GM18520 (cell line): ENCODE data around the gene UBALD2.
"Not testable (repeated sequence)": the region's sequence is repeated elsewhere in the genome, so short reads cannot be mapped to it uniquely, and the experiment has no call there.

ENCODE experiments used
- ATAC-seq: cut with Tn5 transposase; IDR thresholded peaks from one replicate; pipeline ENCODE4 v1.9.1; 2021; ENCODE audit not compliant: unreplicated experiment

UBALD2 gene

DNA sequence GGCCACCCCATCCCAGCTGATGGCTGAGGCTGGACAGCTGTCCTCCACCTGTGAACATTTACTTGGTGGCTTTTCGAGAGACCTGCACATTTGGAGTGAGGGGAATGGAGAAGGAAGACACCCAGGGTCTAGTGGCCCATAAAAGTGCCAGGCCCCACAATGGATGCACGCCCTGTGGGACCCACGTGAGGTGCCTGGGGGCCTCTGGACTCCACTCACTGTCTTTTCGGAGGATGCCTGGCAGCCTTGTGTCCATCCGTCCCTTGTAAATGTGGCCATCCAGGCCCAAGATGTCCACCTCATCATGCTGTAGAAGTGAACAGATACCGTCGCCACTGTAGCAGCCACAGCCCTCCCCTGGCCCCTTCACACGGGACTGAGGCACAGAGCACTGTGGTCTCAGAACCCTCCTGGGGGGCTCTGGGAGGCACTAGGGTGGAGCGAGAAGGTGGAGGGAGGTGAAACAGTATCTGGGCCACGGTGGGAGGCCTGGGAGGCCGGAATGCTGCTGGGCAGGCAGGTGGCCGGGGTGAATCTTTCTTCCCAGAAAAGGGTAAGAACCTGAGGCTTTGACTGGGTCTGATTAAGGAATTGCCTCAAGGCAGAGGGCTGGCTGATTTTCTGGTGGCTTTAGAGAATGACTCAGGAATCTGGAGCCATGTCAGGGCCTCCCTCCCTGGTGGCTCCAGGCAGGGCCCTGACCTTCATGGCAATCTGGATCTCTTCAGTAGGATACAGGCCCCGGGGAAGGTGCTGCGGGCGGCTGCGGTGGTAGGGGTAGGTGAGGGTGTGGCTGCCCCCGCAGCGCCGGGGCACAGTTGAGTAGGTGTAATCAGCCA, 11.5 kb downstream of the UBALD2 start:
- no peak for ATAC-seq

DNA sequence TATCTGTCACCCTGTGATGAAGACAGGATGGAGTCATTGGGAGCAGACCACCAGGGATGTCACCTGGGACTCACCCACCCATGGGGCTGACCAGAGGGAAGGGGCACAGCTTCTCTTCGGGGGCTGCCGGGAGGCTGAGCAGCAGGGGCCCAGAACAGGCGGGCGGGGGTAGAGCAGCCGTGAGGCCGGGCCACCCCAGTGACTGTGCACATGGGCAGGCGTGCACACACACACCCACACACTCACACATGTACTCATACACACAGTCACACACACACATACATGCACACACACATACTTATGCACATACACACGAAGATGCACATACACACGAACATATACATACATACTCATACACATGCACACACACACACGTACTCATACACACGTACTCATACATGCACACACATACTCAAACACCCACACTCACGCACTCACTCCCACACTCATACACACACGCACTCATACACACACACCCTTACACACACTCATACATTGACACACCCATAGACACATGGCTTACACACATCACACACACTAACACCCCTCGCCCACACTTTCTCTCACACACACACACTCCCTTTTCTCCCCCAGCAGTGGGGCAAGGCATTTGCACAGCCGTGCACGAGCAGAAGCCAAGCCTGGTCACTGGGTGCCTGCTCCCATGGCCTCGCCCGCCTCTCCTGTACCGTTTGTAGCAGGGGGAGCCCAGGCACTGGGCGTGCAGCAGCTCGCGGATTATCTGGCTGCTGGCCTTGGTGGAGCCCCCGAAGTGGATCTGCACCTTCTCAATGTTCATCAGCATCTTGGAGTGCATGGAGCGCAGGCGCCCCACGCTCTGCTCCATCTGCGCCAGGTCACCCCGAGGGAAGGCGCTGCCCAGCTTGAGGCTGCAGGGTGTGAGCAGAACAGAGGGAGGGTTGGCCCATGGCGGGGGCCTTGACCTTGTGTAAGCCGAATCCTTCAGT, 12.4 kb downstream of the UBALD2 start:
- no peak for ATAC-seq

DNA sequence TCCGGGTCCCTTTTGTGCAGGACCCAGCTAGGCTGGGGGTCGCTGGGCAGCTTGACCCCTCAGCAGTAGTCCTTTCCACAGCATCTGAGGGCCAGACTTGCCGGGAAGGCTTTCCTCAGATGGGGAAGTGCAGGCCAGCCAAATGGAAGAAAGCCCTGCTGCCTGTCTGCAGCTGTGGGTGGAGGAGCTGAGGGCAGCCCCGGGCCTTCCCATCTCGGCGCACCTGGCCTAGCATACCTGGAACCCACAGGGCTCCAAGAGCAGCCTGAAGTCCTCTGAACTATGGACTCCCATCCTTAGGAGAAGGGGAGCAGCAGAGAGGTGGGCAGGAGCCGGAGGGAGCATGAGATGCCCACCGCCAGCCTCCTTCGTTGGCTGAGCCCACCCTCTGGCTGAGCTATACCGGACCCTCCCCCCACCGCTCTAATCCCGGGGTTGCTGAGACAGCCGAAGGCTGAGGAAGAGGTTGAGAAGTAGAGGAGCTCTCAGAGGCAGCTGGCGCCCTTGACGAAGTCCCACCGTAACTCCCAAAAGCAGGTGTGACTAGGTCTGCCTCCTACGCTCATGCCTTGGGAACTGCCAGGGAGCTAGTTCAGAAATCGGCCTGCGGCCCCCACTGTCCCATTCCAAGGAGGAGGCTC, 13.2 kb downstream of the UBALD2 start:
- ATAC-seq = no peak

DNA sequence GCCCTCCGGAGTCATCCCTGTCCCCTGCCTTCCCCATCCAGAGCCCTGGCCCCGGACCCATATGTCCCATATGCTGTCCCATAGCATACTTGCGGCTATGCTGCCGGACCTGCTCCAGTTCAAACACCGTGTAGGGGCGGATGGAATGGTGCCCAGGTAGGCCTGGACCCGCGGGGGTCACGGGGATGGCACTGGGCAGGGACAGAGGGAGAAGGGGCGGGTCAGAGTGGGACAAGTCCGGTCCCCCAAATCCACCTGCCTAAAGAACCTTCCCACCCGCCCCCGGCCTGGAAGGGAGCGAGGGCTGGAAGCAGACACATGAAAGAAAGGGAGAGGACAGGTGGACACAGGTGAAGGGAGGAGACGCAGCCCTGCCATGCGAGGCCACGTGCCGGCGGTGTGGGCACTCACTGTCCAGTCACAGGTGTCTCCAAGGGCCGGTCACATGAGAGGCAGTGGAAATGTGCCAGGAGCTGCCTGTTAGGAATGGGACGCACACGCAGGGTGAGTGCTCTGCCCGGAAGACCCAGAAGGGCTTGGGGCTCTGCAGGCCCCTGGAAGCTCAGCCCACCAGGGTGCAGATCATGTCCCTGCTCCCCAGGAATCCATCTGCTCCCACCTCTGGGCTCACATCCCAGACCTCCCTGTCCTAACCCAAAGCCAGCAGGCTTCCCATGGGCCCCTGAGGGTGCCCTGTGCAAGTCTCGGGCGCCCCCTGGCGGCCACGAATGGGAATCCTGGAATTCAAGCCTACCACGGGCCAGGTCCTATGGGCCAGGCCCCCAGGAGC, 14.0 kb downstream of the UBALD2 start:
- no peak for ATAC-seq

DNA sequence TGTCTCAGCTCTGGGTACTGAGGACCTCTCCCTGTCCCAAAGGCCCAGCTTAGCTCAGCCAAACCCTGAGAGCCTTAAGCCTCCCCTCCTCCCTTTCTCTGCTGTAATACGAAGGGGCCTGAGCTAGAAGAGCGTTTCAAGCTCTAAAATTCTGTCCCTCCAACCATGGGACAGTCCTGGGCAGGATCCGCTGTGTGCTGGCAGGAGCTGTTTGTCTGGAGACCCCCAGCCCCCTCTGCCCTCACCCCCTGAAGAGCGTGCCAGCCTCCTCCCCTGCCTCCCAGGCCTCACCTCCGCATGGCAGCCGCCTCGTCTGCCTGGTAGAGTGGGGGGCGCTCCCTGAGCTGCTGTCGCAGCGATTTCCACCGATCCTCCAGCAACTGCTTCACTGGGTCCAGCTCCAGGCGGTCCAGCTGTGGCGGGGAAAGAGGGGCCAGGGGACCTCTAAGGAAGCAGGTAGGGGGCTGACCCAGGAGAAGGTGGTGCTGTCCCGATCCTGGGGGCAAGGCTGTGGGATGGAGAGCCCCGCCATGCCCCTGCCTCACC, 14.7 kb downstream of the UBALD2 start:
- no peak for ATAC-seq

DNA sequence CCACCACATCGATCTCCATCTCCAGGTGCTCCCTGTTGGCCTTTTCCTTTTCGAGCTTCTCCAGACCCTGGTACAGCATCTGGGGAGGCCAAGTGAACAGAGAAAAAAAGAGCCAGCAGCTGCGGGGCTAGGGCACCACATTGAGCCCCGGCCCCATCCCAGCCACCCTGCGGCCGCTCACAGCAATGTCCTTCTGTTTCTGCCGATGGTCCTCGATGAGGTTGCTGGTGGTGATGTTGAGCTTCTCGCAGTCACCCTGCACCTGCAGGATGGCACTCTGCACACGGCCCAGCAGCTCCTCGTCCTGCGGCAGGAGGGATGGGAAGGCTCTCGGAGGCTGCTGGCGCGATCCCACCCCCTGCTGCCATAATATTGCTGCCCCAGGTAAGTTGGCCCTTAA, 15.5 kb downstream of the UBALD2 start:
- ATAC-seq = no peak

DNA sequence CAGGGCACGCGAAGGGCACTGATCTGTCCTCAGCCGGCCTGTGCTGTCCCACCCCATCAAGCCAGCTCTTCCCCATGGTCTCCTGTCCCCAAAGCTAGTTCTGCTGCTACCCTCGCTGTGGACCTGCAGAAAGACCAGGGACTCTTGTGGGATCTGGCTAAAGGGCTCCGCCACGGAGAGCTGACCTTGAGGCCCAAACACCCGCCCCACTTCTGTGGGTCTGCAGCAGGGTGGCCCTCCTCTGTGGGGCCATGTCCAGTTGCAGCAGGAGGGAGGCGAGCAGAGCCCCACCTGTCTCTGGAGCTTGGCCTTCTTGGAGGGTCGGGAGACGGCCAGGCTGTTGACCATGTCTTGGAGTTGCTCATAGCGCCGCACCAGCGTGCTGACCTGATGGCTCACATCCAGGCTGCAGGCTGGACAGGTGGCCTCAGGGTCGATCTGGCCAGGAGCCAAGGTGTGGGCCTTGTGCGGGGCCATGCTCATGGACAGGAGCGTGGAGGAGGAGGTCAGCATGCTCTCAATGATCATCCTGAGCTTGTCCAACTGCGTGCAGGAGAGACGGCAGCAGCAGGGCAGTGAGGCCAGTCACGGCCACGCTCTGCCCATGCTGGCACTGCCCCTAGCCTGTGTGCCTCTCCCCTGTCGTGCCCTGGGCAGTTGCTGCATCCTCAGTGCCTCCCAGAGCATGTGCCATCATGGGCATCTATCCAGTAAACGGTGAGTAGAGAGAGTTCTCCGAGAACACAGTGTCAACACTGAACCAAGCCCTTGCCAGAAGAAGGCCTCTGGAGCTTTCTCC, 16.6 kb downstream of the UBALD2 start:
- no peak for ATAC-seq

DNA sequence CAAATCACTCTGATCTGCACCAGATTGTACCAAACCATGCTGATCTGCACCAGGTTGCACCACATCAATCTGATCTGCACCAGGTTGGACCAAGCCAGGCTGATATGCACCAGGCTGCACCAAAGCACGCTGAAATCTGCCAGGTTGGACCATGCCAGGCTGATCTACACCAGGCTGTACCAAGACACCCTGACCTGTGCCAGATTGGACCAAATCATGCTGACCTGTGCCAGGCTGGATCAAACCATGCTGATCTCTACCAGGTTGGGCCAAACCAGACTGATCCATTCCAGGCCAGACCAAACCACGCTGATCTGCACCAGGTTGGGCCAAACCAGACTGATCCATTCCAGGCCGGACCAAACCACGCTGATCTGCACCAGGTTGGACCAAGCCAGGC, 27.4 kb downstream of the UBALD2 start:
- no peak for ATAC-seq

DNA sequence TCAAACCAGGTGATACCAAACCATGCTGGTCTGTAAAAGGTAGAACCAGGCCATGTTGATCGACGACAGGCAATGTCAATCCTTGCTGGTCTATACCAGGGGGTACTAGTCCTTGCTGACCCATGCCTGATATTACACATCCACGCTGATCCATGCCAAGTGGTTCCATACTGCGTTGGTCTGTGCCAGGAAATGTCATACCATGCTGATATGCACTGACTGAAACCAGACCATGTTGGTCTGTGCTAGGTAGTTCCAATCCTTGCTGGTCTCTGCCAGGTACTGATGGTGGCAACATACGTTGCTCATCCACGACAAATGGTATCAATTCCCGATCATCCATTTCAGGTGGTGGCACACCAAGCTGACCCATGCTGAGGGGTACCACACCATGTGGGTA, 28.0 kb downstream of the UBALD2 start:
- ATAC-seq = no peak

DNA sequence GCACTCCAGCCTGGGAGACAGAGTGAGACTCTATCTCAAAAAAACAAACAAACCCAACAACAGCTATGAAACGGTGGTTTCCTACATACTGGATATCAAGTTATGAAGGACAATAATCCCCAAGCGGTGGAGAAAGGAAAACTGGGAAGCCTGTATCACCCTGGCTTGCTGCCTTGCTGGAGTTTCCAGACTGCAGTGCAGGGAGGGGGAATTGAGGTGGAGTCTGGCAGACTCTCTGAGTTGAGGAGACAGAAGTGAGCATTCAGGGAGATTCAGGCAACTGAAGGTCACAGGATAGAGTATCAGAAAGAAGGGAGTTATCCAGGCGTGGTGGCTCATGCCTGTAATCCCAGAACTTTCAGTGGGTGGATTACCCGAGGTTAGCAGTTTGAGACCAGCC, 31.0 kb downstream of the UBALD2 start:
- ATAC-seq = no peak

DNA sequence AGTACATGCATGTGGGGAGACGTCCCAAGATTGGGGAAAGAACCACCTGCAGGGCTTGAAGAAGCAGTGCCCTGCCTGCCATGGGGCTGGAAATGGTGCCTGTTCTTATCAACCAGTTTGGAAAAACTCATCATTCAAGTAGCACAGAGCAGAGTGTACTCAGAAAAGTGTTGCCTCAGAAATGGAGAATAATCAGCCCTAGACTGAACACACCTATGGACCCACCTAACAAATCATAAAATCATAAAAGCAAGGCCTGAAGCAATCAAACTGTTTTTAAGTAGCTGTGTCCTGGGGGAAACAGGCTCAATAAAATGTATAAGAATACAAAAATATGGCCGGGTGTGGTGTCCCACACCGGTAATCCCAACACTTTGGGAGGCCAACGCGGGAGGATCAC, 31.7 kb downstream of the UBALD2 start:
- ATAC-seq = no peak

DNA sequence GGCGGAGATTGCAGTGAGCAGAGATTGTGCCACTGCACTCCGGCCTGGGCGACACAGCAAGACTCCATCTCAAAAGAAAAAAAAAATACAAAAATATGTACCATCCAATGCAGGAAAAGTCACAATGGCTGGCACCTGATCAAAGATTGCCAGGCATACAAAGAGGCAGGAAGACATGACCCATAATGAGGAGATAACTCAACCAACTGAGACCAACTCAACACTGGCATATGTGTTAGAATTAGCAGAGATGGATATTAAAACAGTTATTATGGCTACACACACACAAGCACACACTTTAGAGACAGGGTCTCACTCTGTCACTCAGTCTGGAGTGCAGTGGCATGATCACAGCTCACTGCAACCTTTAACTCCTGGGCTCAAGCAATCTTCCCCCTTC, 32.3 kb downstream of the UBALD2 start:
- ATAC-seq = no peak

DNA sequence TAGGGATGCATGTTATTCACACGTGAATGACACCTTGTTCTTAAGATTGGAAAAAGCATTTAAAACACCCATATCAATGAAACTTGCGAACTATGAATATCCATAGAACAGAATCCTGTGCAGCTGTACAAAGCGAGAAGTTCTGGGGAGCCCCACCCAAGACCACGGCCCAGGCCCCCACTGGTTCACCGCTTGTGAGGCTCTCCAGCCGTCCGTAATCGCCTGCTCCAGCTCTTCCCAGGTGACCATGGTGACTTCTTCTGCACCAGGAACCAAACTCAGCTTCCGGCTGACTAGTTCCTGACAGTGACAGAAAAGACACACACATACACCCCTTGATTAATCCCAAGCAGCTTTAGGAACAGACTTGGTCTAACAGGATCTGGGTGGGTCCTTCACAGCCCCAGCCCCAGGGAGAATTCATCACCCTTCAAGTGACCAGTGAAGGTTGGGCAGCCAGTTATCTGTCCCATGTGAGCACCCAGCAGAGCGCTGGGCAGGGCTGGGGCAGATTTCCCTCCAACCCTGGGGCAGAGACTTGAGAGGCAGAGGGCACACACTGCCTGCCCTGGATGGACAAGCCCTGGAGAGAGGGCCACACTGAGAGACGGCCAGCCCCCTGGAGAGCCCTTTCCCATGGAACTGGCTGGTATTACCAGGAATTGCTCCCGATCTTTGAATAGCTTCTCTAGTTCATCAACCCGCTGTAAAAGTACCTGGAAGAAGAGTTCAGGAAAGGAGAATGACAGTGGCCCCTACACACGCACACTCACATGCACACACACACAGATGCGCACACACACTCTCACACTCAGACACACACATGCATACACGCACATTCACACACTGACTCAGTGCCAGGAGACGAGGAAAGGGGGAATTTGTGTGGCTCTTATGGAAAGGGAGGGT, 39.3 kb downstream of the UBALD2 start:
- no peak for ATAC-seq

DNA sequence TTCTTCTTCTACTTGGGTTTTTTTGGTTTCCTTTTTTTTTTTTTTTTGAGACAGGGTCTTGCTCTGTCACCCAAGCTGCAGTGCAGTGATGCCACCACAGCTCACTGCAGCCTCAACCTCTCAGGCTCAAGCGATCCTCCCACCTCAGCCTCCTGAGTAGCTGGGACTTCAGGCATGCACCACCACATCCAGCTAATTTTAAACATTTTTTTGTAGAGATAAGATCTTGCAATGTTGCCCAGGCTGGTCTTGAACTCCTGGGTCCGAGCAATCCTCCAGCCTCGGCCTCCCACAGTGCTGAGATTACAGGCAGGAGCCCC, 39.9 kb downstream of the UBALD2 start:
- ATAC-seq = not testable (repeated sequence)

DNA sequence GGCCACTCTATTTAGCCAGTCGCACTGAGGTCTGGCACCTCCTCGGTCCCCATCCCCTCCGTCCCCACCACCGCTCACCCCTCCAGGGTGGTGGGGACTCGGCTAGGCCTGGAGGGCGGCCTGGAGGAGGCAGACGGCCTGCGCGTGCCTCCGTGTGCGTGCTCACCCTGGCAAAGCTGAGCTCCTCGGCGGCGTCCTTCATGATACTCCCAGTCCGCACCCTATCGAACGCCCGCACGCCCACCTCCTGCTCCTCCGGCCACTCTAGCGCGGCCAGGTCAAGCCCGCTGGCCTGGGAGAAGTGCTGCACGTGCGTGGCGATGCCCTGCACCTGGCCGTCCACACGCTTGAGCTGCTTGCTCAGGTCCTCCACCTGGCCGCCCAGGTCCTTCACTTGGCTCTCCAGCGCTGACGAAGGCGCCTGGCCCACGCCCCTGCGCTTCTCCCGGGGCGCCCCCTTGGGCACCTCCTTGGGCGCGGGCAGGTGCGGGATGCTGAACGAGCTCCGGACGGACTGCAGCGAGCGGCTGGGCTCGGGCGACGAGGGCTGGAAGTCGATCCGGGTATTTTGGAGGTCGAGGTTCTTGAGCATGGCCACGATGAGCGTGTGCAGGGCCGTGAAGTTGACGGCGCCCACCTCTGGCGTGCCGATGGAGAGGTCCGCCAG, 42.3 kb downstream of the UBALD2 start:
- no peak for ATAC-seq

DNA sequence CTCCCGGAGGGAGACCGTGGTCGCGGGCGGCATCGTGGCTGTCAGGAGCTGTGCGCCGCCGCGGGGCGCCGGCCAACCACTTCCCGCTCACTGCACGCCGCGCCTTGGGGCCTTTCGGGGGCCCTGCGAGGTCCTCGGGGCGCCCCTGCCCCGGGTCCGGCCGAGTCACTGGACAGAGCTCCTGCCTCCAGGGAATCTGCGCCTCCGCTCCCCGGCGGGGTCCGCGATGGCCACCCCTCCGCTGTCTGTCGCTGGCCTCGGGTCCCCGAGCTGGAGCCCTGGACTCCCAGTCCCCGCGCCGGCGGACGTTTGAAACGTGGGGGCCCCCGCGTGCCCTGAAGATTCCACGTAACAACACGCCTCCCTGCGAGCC, 42.8 kb downstream of the UBALD2 start, which contains the start of gene QRICH2:
QRICH2 (minus strand) TSS at position 311 of the 373 bp plus-strand sequence; CDS start at position 33, 278 bp downstream.
- no peak for ATAC-seq

DNA sequence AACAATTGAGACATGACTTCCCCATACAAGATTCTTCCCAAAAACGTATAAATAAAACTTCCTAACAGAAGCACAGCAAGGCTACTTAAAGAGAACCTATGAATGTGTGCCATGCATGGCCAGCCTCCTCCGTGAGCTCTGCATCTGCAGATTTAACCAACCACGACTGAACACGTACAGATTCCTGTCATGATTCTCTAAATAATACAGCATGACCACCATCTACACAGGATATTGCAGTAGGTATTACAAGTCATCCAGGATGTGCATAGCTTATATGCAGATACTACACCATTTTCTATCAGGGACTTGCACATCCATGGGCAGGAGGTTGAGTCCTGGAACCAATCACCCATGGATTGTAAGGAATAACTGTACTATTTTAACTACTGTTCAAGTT, 44.3 kb downstream of the UBALD2 start:
- no peak for ATAC-seq

DNA sequence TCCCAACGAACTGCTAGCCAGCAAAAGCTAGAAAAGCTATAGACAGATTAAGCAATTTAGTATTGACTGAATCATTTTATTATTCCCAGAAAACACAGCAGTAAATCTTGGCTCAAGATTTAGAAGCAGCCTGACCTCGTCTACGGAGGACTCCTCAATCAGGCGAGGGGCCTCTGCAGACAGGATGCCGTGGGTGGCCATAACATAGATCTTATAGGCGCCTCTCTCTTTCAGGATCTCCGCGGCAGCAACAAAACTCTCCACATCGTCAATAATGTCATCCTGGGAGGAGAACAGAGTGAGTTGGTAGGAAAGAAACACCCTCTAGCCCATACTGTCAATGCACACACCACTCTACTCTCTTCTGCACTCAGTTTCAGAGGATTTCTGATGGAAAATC, 47.6 kb downstream of the UBALD2 start:
- ATAC-seq = no peak
